ENCODE measurements around the gene PRDX4. TPM values are rescaled to one million over a fixed set of nuclear protein-coding genes. Genes with fewer than 3 reads are reported as not detected.

Gene PRDX4
- total RNA-seq, 1 experiment from 2014 or later, result 276 TPM

DNA sequence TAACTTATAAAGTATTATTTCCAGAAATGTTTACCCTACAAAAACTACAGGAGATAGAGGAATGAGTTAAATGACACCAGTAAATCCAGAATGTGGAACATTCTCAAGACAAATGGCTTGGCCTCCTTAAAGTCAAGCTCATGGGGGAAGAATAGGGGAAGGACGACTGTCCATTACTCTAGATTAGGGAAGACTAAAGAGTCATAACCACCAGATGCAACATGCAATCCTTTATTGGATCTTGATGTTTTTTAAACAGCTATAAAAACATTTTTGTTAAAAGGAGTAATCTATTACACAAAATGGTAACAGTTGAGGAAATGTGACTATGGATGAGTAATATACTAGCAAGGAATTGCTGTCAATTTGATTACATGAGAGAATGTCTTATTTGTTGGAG lies 64.7 kb downstream of the PRDX4 start:
- no peaks in the 10 kb centered on the region for H3K4me1 ChIP-seq (ENCODE audit: insufficient read depth, low read length)
- intact Hi-C loops (cut with micrococcal nuclease), result no loop called here
- no peak overlapping the region for H2AFZ ChIP-seq (ENCODE audit: low read length)
- H3K9ac ChIP-seq (ENCODE audit: low read length), result no peak overlapping the region
- TF ChIP-seq EZH2phosphoT487 (IDR thresholded peaks at IDR 0.05; ENCODE audit: borderline replicate concordance, low read length) (no peak), EZH2 (IDR thresholded peaks at IDR 0.05; ENCODE audit: low read length, unreplicated experiment) (no peak)
- TF ChIP-seq, protein P1, sequence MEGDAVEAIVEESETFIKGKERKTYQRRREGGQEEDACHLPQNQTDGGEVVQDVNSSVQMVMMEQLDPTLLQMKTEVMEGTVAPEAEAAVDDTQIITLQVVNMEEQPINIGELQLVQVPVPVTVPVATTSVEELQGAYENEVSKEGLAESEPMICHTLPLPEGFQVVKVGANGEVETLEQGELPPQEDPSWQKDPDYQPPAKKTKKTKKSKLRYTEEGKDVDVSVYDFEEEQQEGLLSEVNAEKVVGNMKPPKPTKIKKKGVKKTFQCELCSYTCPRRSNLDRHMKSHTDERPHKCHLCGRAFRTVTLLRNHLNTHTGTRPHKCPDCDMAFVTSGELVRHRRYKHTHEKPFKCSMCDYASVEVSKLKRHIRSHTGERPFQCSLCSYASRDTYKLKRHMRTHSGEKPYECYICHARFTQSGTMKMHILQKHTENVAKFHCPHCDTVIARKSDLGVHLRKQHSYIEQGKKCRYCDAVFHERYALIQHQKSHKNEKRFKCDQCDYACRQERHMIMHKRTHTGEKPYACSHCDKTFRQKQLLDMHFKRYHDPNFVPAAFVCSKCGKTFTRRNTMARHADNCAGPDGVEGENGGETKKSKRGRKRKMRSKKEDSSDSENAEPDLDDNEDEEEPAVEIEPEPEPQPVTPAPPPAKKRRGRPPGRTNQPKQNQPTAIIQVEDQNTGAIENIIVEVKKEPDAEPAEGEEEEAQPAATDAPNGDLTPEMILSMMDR (conservative IDR thresholded peaks at IDR 0.05; ENCODE audit: low read depth, low read length), result no peak
- H3K36me3 ChIP-seq (ENCODE audit: low read depth, low read length), result peaks cover 27% of the 10 kb centered on the region
- peaks cover 3% of the 10 kb centered on the region; the same call in 1 of the 2 replicates for H4K20me1 ChIP-seq (ENCODE audit: low read length)
- BruUV-seq (replicated peaks), result no TSS peak
- H3K4me3 ChIP-seq (ENCODE audit: low read length), result no peak overlapping the region
- no peaks in the 10 kb centered on the region for H3K9me2 ChIP-seq (replicated peaks; ENCODE audit: low read length)
- H3F3A ChIP-seq (ENCODE audit: low read length, unreplicated experiment), result no peaks in the 10 kb centered on the region
- POLR2A ChIA-PET (ENCODE audit: unreplicated experiment), result no interaction called here
- CTCF ChIA-PET, result no interaction called here
- H3K27ac ChIP-seq (ENCODE audit: low read length), result no peak overlapping the region
- ATAC-seq (no peak), DNase-seq (no peak)
- H3K9me3 ChIP-seq (ENCODE audit: low read length), result no peaks in the 10 kb centered on the region
- peaks cover 24% of the 10 kb centered on the region for H3K79me2 ChIP-seq (ENCODE audit: low read length)
- H3K4me2 ChIP-seq (ENCODE audit: low read length), result no peak overlapping the region
- no peaks in the 10 kb centered on the region for H3K27me3 ChIP-seq (ENCODE audit: low read length)

DNA sequence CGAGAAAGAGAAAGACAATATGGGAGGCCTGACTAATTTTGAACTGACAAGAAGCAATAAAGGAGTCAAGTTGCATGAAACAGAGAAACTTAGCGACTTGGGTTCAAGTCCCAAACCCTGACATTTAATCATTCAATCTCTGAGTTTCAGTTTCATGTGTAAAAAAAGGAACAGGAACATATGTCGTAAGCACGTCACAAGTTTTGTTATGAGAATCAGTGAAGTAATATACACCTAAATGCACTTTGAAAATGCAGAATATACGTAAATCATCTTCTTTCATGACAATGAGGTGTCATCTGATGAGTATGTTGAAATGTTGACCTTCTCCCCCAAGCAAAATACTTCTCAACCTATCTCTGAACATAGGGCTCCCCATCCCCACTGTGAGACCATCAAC lies 65.4 kb downstream of the PRDX4 start:
- no peak overlapping the region for H2AFZ ChIP-seq (ENCODE audit: low read length)
- DNase-seq (no peak), ATAC-seq (no peak)
- H3K4me1 ChIP-seq (ENCODE audit: insufficient read depth, low read length), result no peaks in the 10 kb centered on the region
- H3K4me3 ChIP-seq (ENCODE audit: low read length), result no peak overlapping the region
- peaks cover 27% of the 10 kb centered on the region for H3K36me3 ChIP-seq (ENCODE audit: low read depth, low read length)
- no TSS peak for BruUV-seq (replicated peaks)
- no peak overlapping the region for H3K4me2 ChIP-seq (ENCODE audit: low read length)
- no peak overlapping the region for H3K27ac ChIP-seq (ENCODE audit: low read length)
- TF ChIP-seq EZH2 (IDR thresholded peaks at IDR 0.05; ENCODE audit: low read length, unreplicated experiment) (no peak), EZH2phosphoT487 (IDR thresholded peaks at IDR 0.05; ENCODE audit: borderline replicate concordance, low read length) (no peak)
- TF ChIP-seq, protein P1 (conservative IDR thresholded peaks at IDR 0.05; ENCODE audit: low read depth, low read length), result no peak
- no peaks in the 10 kb centered on the region for H3K9me2 ChIP-seq (replicated peaks; ENCODE audit: low read length)
- POLR2A ChIA-PET (ENCODE audit: unreplicated experiment), result interaction anchor here (0.6 kb wide), 1 partner anchor 75 kb away, joined by 3 read pairs; no protein-coding TSS in a partner anchor
- CTCF ChIA-PET, result no interaction called here
- no peaks in the 10 kb centered on the region for H3F3A ChIP-seq (ENCODE audit: low read length, unreplicated experiment)
- intact Hi-C loops (cut with micrococcal nuclease), result no loop called here
- H3K79me2 ChIP-seq (ENCODE audit: low read length), result peaks cover 32% of the 10 kb centered on the region
- no peaks in the 10 kb centered on the region for H3K27me3 ChIP-seq (ENCODE audit: low read length)
- H4K20me1 ChIP-seq (ENCODE audit: low read length), result peaks cover 3% of the 10 kb centered on the region; the same call in 1 of the 2 replicates
- no peak overlapping the region for H3K9ac ChIP-seq (ENCODE audit: low read length)
- H3K9me3 ChIP-seq (ENCODE audit: low read length), result no peaks in the 10 kb centered on the region

Other genes with a start within 250 kb of the PRDX4 start
- gene ACOT9, start 75.8 kb downstream of the PRDX4 start, total RNA-seq (2014; rRNA removed), result 66.2 and 75.6 TPM in 2 replicates
- gene SAT1, start 115.7 kb downstream of the PRDX4 start, total RNA-seq (2014; rRNA removed), result 414 and 448 TPM in 2 replicates
- gene APOO, start 240.4 kb downstream of the PRDX4 start, total RNA-seq (2014; rRNA removed), result 30.4 and 34.0 TPM in 2 replicates
- gene CXorf58, start 240.5 kb downstream of the PRDX4 start, total RNA-seq (2014; rRNA removed), result not detected in 2 replicates